SU-DHL-6 (cell line): ENCODE data around the gene WDPCP.

Experiments used
- H2AFZ ChIP-seq: fragments of 200-600 bp; sonication (generic); 2 replicates; pipeline ENCODE4 v1.6.1; 2014; ENCODE audit warnings: low read depth, mild to moderate bottlenecking, moderate library complexity, mixed read lengths, antibody characterized with exemption, low read length; ENCODE audit not compliant: severe bottlenecking
- H3F3A ChIP-seq: fragments of 200-600 bp; shearing (Covaris generic); 2 replicates; pipeline ENCODE4 v1.6.0; 2016; ENCODE audit warnings: antibody characterized with exemption, mild to moderate bottlenecking; ENCODE audit not compliant: insufficient read depth
- H3K27ac ChIP-seq: fragments of 200-600 bp; sonication (generic); 2 replicates; pipeline ENCODE4 v1.5.1; 2016; ENCODE audit warnings: low read depth, mild to moderate bottlenecking, low read length, moderate library complexity, mixed read lengths
- H3K27me3 ChIP-seq: fragments of 200-600 bp; sonication (generic), shearing (Covaris generic); 2 replicates; pipeline ENCODE4 v1.6.0; 2014; ENCODE audit warnings: mild to moderate bottlenecking, low read length
- H3K36me3 ChIP-seq: fragments of 200-600 bp; sonication (generic); 2 replicates; pipeline ENCODE4 v1.6.1; 2014; ENCODE audit warnings: mild to moderate bottlenecking, low read length, mixed read lengths
- H3K4me2 ChIP-seq: fragments of 300-600, 200-600 bp; shearing (Covaris generic), sonication (generic); 2 replicates; pipeline ENCODE4 v1.6.0; 2014; ENCODE audit warnings: low read length, low read depth, mild to moderate bottlenecking; ENCODE audit not compliant: poor library complexity, severe bottlenecking
- H3K4me3 ChIP-seq: fragments of 200-600 bp; sonication (generic); 2 replicates; pipeline ENCODE4 v1.5.1; 2014; ENCODE audit warnings: antibody characterized with exemption, low read length, mild to moderate bottlenecking, mixed read lengths; ENCODE audit not compliant: insufficient read depth, poor library complexity, severe bottlenecking
- H3K79me2 ChIP-seq: fragments of 200-600 bp; sonication (generic); 2 replicates; pipeline ENCODE4 v1.6.1; 2014; ENCODE audit warnings: mild to moderate bottlenecking, low read length, moderate library complexity; ENCODE audit not compliant: insufficient read depth
- H3K9ac ChIP-seq: fragments of 200-600 bp; sonication (generic); 2 replicates; pipeline ENCODE4 v1.7.0; 2014; ENCODE audit warnings: mild to moderate bottlenecking, low read length
- H3K9me2 ChIP-seq: fragments of 200-600 bp; sonication (generic); replicated peaks from 2 replicates; pipeline ENCODE4 v1.6.1; 2014; ENCODE audit warnings: low read length; ENCODE audit not compliant: insufficient read depth
- H3K9me3 ChIP-seq: fragments of 200-600 bp; sonication (generic); 2 replicates; pipeline ENCODE4 v1.6.1; 2014; ENCODE audit warnings: low read length, mixed read lengths; ENCODE audit not compliant: insufficient read depth
- H4K20me1 ChIP-seq: fragments of 200-600 bp; sonication (generic); 2 replicates; pipeline ENCODE4 v1.6.1; 2014; ENCODE audit warnings: low read depth, mild to moderate bottlenecking, antibody characterized with exemption, low read length, moderate library complexity, mixed read lengths
- EZH2phosphoT487 ChIP-seq: fragments of 200-600 bp; sonication (generic), shearing (Covaris generic); conservative IDR thresholded peaks from 2 replicates; pipeline ENCODE4 v1.6.1; 2018; ENCODE audit warnings: mild to moderate bottlenecking, antibody characterized with exemption, low read length, moderate library complexity, mixed read lengths
- TF ChIP-seq, protein P1 (sequence below): fragments of 200-600 bp; sonication (generic); IDR thresholded peaks from one replicate; pipeline ENCODE4 v1.5.1; 2017; ENCODE audit warnings: antibody characterized with exemption, mild to moderate bottlenecking, low read length, moderate library complexity; ENCODE audit not compliant: insufficient read depth, poor library complexity, severe bottlenecking

WDPCP gene

DNA sequence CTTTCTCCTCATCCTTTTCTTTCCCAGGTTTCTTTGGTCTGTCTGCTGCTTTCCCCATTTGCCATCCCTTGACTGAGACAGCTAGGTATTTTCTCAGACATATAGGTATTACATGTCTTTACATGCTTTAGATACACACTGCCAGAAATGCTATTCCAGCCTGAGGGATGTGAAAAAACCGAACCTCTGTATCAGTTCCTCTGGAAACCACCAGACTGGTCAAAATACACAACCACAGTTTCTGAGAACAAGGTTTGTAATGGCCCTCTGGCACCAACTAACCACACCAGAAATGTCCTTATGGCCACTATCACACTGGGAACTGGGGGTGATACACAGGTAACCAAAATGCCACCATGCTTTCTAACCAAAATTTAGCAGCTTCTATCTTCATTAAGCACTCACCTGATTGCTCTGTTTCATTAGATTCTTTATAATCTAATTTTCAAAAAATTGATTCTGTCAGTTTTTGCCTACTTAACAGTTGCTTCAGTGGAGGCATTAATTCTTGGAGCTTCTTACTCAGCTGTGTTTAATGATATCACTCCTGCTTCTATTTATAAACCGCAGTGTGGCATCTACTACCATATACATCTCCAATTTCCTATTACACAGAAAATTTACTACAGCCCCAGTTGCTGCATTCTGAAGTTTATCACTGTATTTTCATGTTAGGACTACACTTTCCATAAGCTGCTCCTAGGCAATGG, 243.5 kb downstream of the WDPCP start:
- H3K4me3 ChIP-seq: no peak overlapping the region
- H3K79me2 ChIP-seq: no peaks in the 10 kb centered on the region
- no peaks in the 10 kb centered on the region for H3K9me2 ChIP-seq
- TF ChIP-seq EZH2phosphoT487: no peak
- TF ChIP-seq, protein P1, sequence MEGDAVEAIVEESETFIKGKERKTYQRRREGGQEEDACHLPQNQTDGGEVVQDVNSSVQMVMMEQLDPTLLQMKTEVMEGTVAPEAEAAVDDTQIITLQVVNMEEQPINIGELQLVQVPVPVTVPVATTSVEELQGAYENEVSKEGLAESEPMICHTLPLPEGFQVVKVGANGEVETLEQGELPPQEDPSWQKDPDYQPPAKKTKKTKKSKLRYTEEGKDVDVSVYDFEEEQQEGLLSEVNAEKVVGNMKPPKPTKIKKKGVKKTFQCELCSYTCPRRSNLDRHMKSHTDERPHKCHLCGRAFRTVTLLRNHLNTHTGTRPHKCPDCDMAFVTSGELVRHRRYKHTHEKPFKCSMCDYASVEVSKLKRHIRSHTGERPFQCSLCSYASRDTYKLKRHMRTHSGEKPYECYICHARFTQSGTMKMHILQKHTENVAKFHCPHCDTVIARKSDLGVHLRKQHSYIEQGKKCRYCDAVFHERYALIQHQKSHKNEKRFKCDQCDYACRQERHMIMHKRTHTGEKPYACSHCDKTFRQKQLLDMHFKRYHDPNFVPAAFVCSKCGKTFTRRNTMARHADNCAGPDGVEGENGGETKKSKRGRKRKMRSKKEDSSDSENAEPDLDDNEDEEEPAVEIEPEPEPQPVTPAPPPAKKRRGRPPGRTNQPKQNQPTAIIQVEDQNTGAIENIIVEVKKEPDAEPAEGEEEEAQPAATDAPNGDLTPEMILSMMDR: no peak
- H2AFZ ChIP-seq: no peak overlapping the region
- no peaks in the 10 kb centered on the region; the same call in 1 of the 2 replicates for H3K9me3 ChIP-seq
- H3K36me3 ChIP-seq: no peaks in the 10 kb centered on the region
- H3K27ac ChIP-seq: no peak overlapping the region
- no peak overlapping the region for H3K4me2 ChIP-seq
- no peaks in the 10 kb centered on the region for H4K20me1 ChIP-seq
- H3K27me3 ChIP-seq: no peaks in the 10 kb centered on the region
- no peak overlapping the region for H3K9ac ChIP-seq
- H3F3A ChIP-seq: no peaks in the 10 kb centered on the region

DNA sequence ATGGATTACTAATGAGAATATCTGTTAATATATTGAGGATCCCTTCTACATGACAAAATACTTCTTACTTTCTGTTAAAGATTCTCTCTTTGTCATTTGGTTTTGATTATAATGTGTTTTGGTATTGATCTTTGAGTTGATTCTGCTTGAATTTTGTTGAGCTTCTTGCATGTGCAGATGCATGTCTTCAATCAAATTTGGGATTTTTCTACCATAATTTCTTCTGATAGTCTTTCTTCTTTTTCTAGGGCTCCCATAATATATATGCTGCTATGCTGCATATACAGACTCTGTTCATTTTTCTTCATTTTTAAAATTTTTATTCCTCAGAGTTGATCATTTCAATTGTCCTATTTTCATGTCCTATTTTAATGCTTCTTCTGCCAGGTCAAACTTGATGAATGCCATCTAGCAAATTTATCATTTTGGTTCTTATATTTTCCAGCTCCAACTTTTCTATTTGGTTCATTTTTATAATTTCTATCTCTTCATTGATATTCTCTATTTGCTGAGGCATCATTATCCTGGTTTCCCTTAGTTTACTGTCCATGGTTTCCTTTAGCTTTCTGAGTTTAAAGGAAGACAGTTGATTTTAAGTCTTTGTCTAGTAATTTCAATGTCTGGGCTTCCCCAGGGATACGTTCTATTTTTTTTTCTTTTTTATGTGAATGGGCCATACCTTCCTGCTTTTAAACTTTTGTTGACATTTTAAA, 244.7 kb downstream of the WDPCP start:
- Histone ChIP-seq H3K9me3 (no peaks in the 10 kb centered on the region; the same call in 1 of the 2 replicates), H3K27ac (no peak overlapping the region), H4K20me1 (no peaks in the 10 kb centered on the region), H3F3A (no peaks in the 10 kb centered on the region), H2AFZ (no peak overlapping the region), H3K79me2 (no peaks in the 10 kb centered on the region), H3K4me3 (no peak overlapping the region), H3K9ac (no peak overlapping the region), H3K36me3 (no peaks in the 10 kb centered on the region), H3K27me3 (no peaks in the 10 kb centered on the region), H3K9me2 (no peaks in the 10 kb centered on the region), H3K4me2 (no peak overlapping the region)
- no peak for TF ChIP-seq EZH2phosphoT487
- TF ChIP-seq, protein P1: no peak

DNA sequence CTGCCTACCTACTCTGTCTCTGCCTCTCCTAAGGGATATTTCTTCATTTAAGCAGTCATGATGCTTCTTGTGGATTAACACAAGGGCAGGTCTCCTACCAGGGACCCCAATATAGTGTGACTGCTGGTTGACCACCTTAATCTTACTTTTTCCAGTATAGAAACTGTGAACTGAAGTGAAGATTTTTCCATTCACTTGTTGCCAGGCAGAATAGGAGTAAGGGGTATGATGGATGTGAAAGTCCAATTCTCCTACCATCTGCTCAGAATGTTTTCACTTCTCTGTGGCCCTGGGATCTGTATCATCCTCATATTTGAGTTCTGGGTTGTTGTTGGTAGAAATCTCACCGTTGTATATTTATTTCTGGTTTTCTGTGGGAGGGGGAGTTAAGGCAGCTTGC, 247.8 kb downstream of the WDPCP start:
- Histone ChIP-seq H3K9me2 (no peaks in the 10 kb centered on the region), H3K9ac (no peak overlapping the region), H3K79me2 (no peaks in the 10 kb centered on the region), H3K36me3 (no peaks in the 10 kb centered on the region), H3F3A (no peaks in the 10 kb centered on the region), H3K27ac (no peak overlapping the region), H2AFZ (no peak overlapping the region), H3K4me3 (no peak overlapping the region), H3K4me2 (no peak overlapping the region), H4K20me1 (no peaks in the 10 kb centered on the region), H3K9me3 (no peaks in the 10 kb centered on the region; the same call in 1 of the 2 replicates), H3K27me3 (no peaks in the 10 kb centered on the region)
- TF ChIP-seq, protein P1: no peak
- TF ChIP-seq EZH2phosphoT487: no peak
